Stimulated activated CD4-positive, alpha-beta T cell treated with anti-CD3 and anti-CD28 coated beads, TNF-alpha, amount 100 ng/mL, for 4 hours (primary cell): ENCODE data around the gene KCNC4.

Experiments used
- DNase-seq, 3 experiments: peaks; one replicate each; pipeline ENCODE4 v3.0.0-alpha.2; 2020; ENCODE audit warnings: low read depth in 3 of 3

Gene KCNC4

DNA sequence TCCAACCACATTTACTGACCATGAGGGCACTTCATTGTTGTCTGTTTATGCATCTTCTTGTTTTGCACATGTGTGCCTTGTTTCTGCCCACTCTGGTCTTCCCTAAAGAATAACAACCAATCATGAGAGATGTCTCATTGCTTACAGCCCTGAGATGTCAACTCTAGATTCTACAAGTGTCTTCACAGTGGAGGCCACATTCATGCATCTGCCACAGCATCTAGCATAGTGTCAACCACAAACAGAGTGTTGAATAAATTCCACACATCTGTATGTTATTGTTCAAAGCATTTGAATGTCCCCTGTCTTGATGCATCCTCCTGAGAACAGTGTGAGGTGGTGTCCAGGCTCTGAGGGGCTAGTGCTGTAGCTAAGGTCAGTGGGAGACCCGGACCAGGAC is 43.1 kb downstream of the KCNC4 start:
- DNase-seq, result no peak

DNA sequence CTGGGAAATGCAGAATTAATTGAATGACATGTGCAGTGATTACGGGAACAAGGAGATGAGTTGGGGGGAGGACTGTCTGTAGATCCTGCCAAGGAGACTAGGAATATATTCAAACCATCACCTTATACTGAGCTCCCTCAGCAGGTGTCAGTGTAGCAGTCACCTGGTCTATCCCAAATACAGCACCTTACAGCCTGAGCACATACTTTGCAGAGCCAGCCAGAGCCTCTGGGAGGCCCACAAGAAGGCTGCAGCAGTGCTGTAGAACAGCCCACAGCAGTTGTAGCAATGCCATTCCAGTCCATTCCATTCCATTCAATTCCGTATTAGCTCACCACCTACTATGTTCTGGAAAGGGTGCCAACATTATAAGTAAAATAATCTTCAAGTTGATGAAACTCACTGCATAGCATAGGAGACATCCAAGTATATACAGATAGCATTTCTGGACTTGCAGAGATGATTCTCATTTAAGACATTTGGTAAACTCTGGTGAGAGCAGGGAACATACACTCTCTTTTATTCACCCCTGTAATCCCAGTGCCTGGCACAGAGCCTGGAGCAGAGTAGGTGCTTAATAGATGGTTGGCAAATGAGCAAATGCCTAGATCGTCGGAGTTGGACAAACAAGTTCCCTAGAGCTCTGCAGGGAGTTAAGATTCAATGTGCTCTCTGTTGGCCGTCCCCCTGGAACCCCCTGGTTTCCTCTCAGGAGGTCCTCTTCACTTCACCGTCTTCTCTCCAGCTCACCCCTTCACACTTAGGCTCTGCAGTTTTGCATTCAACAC is 44.7 kb downstream of the KCNC4 start:
- DNase-seq, result no peak

- DNase-seq, result no peak
Observed at GRCh38 chr1:110255392-110255787, 45.3 kb downstream of the KCNC4 start.

- no peak for DNase-seq
Observed at GRCh38 chr1:110258734-110259133, 48.6 kb downstream of the KCNC4 start.

DNA sequence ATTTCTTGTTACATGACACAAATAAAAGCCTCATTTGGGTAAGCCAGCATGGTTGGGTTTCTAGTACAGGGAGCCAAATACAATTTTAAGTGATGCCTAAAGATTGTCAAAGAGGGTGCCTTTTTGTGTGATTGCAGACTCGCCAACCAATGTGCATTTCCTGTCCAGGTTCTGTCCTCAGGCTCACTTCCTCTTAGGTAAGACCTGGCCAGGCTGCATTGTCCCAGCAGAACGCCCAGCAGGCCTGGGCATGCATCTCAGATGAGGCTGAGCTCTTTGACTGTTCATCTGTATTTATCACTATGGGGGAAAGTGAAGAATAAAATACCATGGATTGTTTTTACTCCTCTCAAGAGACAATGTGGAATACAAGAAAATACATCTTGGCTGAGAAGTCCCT is 49.7 kb downstream of the KCNC4 start:
- DNase-seq, result no peak
